Measurements from ENCODE around the gene RUNDC3A.

The RUNDC3A gene

DNA sequence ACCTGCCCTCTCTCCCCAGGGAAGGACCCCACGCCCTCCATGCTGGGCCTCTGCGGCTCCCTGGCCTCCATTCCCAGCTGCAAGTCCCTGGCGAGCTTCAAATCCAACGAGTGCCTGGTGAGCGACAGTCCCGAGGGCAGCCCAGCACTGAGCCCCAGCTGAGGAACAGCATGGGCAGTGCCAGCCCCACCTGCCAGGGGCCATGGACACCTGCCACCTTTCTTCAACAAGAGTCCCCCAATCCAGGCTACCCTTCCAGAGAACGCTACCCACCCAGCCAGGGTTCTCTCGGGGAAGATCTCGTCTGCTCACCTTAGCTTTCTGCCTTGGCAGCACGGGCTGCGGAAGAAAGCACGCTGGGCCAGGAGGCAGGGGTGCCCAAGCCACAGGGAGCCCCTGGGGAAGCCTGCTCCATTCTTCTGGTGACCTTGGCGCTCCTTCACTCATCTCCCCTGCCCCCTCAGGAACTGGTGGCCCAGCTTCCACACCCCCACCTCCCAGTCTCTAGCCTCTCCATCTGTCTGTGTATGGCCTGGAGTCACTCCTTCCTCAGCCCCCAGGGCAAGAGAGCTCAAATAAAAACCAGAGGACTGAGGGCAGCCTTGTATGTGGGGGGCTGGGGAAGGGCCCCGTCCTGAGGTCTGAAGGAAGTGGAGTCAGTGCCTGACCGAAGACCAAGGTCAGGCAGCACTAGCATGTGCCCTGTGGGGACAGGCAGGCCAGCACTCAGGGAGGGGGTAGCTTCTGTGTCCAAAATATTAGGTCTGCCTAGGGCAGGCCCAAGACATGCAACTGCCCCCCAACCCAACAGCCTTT is 9.9 kb downstream of the RUNDC3A start:
- no peak overlapping the region for H3K9ac ChIP-seq (ENCODE audit: low read depth in 1 of 2, low read length in 2 of 2)

DNA sequence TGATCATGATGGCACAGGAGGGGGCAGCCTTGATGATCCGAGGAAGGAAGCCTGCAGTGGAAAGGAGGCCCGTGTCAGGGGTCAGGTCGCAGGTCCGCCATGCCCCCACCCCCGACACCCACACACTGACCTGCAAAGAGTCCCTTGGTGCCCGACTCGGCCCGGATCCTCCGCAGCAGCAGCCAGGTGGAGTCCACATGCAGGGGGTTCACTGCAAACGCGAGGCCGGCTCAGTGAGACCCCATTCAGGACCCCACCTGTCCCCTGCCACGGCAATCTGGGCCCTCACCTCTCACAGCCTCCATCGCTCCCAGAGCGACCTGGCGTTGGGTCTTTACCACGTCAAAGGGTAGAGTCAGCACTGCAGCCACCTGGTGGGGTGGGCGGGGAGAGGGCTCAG is 11.7 kb downstream of the RUNDC3A start:
- H3K9ac ChIP-seq (ENCODE audit: low read depth in 1 of 2, low read length in 2 of 2), result no peak overlapping the region
- H3K27ac ChIP-seq (ENCODE audit: low read depth in 2 of 2, low read length in 2 of 2), result no peak overlapping the region
- H3K4me3 ChIP-seq (ENCODE audit: low read length in 2 of 2), result no peak overlapping the region
- H3K4me1 ChIP-seq (ENCODE audit: control insufficient read depth in 2 of 2, insufficient read depth in 2 of 2, low read length in 2 of 2), result peaks cover 8 to 10% of the 10 kb centered on the region in 2 donors
- H3K27me3 ChIP-seq (ENCODE audit: control insufficient read depth in 2 of 2, insufficient read depth in 2 of 2, low read length in 2 of 2), result peaks cover 11 to 25% of the 10 kb centered on the region in 2 donors
- no peaks in the 10 kb centered on the region for H3K9me3 ChIP-seq (ENCODE audit: control insufficient read depth in 2 of 2, low read length in 2 of 2)
- H3K36me3 ChIP-seq (ENCODE audit: control insufficient read depth in 2 of 2, insufficient read depth in 2 of 2, low read length in 2 of 2), result peaks cover 11 to 31% of the 10 kb centered on the region in 2 donors

More for the DNA sequence above, 9.9 kb downstream of the RUNDC3A start:
- Histone ChIP-seq H3K36me3 (ENCODE audit: control insufficient read depth in 2 of 2, insufficient read depth in 2 of 2, low read length in 2 of 2) (peaks cover 11 to 31% of the 10 kb centered on the region in 2 donors), H3K27me3 (ENCODE audit: control insufficient read depth in 2 of 2, insufficient read depth in 2 of 2, low read length in 2 of 2) (peaks cover 19 to 37% of the 10 kb centered on the region in 2 donors), H3K27ac (ENCODE audit: low read depth in 2 of 2, low read length in 2 of 2) (no peak overlapping the region), H3K9me3 (ENCODE audit: control insufficient read depth in 2 of 2, low read length in 2 of 2) (no peaks in the 10 kb centered on the region), H3K4me1 (ENCODE audit: control insufficient read depth in 2 of 2, insufficient read depth in 2 of 2, low read length in 2 of 2) (no peaks in the 10 kb centered on the region), H3K4me3 (ENCODE audit: low read length in 2 of 2) (no peak overlapping the region)

DNA sequence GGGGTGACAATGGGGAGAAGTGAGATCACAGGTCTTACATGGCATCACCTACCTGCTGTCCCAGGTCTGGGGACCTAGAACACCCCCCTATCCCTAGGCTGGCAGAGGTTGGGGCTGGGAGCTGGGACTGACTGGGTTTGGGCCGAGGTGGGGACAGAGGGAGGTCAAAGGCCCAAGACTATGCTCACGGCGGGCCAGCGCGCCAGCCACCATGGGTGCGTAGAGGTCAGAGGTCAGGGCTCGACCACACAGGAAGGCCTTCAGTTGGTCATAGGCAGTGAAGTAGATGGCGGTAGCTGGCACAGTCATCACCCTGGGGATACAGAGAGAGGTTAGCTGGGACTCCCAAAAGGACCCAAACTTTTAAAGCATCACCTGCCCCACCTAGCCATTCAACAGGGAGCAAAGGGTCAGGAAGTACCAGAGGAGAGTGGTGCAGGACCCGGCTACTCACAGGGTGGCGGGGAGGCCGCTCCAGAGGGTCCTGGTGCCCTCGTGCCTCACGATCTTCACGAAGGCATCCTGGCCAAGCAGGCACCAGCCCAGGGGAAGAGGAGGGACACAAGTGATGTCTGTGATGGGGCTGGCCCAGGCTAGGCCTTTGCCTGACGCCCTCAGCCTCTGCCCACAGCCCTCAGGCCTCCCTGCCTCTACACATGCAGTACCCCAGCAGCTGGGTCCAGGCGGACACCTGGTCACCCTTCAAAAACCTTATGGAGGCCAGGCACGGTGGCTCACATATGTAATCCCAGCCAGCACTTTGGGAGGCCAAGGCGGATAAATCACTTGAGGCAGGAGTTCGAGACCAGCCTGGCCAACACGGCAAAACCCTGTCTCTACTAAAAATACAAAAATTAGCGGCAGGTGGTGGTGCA is 13.1 kb downstream of the RUNDC3A start:
- Histone ChIP-seq H3K27ac (ENCODE audit: low read depth in 2 of 2, low read length in 2 of 2) (no peak overlapping the region), H3K4me3 (ENCODE audit: low read length in 2 of 2) (no peak overlapping the region), H3K4me1 (ENCODE audit: control insufficient read depth in 2 of 2, insufficient read depth in 2 of 2, low read length in 2 of 2) (peaks cover 8 to 13% of the 10 kb centered on the region in 2 donors), H3K9ac (ENCODE audit: low read depth in 1 of 2, low read length in 2 of 2) (no peak overlapping the region), H3K36me3 (ENCODE audit: control insufficient read depth in 2 of 2, insufficient read depth in 2 of 2, low read length in 2 of 2) (peaks cover 11 to 31% of the 10 kb centered on the region in 2 donors), H3K27me3 (ENCODE audit: control insufficient read depth in 2 of 2, insufficient read depth in 2 of 2, low read length in 2 of 2) (peaks cover under 1 to 14% of the 10 kb centered on the region in 2 donors), H3K9me3 (ENCODE audit: control insufficient read depth in 2 of 2, low read length in 2 of 2) (no peaks in the 10 kb centered on the region)

DNA sequence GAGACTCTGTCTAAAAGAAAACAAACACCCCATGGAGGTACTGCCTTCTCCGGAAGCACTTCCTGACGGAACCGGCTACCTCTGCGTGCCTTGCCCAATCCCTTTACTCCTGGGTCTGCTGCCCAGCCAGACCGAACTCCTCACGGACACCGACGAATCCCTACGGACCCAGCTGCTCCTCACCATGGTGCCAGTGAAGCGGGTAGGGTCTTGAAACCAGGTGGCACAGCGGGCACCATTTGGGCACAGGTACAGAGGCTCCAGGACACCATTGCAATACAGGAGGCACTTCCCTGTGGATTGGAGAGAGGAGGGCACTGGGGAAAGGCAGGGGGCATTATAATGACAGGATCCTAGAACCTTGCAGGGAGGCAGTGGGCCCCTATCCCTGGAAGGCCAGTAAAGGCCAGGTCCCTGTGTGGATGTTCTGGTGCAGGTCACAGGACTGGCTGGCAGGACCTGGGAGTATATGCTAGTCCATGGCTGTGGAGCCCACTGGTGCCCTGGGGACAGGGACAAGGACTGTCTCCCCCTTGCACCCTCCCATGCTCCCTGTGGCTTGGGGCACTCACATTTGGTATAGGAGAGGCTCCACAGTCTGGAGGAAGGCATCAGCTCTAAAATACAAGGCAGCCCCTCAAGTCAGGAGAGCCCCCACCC is 14.0 kb downstream of the RUNDC3A start:
- Histone ChIP-seq H3K4me3 (ENCODE audit: low read length in 2 of 2) (no peak overlapping the region), H3K27ac (ENCODE audit: low read depth in 2 of 2, low read length in 2 of 2) (no peak overlapping the region), H3K4me1 (ENCODE audit: control insufficient read depth in 2 of 2, insufficient read depth in 2 of 2, low read length in 2 of 2) (peaks cover 8 to 13% of the 10 kb centered on the region in 2 donors), H3K36me3 (ENCODE audit: control insufficient read depth in 2 of 2, insufficient read depth in 2 of 2, low read length in 2 of 2) (peaks cover 11 to 31% of the 10 kb centered on the region in 2 donors), H3K9ac (ENCODE audit: low read depth in 1 of 2, low read length in 2 of 2) (no peak overlapping the region), H3K27me3 (ENCODE audit: control insufficient read depth in 2 of 2, insufficient read depth in 2 of 2, low read length in 2 of 2) (peaks cover 0 to 5% of the 10 kb centered on the region in 2 donors), H3K9me3 (ENCODE audit: control insufficient read depth in 2 of 2, low read length in 2 of 2) (no peaks in the 10 kb centered on the region)

DNA sequence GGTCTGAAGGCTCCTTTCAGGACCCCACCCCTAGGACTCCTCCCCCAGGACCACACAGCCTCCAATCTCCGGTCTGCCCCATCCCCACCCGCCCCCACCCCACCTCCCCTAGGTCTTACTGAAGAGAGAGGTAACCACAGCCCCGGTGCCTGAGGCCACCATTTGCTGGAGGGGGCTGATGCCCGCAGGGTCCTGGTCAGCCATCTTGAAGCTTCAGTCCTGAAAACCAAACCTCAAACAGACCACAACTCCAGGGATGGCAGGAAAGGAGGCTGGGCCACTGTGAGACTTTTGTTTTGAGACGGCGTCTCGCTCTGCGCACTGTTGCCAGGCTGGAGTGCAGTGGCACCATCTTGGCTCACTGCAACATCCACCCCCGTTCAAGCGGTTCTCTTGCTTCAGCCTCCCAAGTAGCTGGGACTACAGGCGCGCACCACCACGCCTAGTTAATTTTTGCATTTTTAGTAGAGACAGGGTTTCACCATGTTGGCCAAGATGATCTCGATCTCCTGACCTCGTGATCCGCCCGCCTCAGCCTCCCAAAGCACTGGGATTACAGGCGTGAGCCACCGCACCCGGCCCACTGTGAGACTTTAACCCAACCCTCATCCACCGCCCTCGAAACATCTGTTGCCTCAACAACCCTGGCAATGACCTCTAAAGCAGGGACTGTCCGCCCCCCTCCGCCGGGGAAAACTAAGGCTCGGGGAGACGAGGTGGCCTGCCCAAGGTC is 15.1 kb downstream of the RUNDC3A start:
- Histone ChIP-seq H3K9me3 (ENCODE audit: control insufficient read depth in 2 of 2, low read length in 2 of 2) (no peaks in the 10 kb centered on the region), H3K27me3 (ENCODE audit: control insufficient read depth in 2 of 2, insufficient read depth in 2 of 2, low read length in 2 of 2) (no peaks in the 10 kb centered on the region), H3K4me1 (ENCODE audit: control insufficient read depth in 2 of 2, insufficient read depth in 2 of 2, low read length in 2 of 2) (peaks cover 8 to 13% of the 10 kb centered on the region in 2 donors), H3K36me3 (ENCODE audit: control insufficient read depth in 2 of 2, insufficient read depth in 2 of 2, low read length in 2 of 2) (peaks cover 11 to 31% of the 10 kb centered on the region in 2 donors), H3K9ac (ENCODE audit: low read depth in 1 of 2, low read length in 2 of 2) (peak overlapping the region; percentile 90), H3K27ac (ENCODE audit: low read depth in 2 of 2, low read length in 2 of 2) (peak overlapping the region; percentile 94 to 97), H3K4me3 (ENCODE audit: low read length in 2 of 2) (peak overlapping the region; percentile 73 to 84)

DNA sequence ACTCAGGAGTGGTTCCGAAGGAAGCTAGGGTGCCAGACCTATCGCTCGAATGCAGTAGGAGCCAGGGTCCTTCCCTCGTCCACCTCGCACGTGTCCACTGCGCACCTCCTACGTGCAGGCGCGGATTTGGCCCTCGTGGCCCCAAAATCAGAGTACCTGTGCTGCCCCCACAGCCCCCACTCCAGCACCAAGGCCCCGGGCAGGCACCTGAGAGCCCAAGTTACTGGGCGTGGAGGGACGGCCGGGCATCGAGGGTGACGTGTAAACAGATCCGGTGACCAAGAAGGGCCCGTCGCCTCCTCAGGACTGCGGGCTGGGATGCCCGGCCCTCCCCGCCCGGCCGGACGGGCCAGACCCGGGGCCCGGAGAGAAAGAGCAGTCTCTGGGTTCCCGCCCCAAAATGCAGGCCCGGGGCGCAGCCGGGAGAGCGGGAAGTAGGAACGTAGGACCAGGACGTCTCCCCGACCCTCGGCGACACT is 15.7 kb downstream of the RUNDC3A start:
- peak overlapping the region; percentile 90 for H3K9ac ChIP-seq (ENCODE audit: low read depth in 1 of 2, low read length in 2 of 2)
- H3K27ac ChIP-seq (ENCODE audit: low read depth in 2 of 2, low read length in 2 of 2), result peak overlapping the region; percentile 94 to 97

DNA sequence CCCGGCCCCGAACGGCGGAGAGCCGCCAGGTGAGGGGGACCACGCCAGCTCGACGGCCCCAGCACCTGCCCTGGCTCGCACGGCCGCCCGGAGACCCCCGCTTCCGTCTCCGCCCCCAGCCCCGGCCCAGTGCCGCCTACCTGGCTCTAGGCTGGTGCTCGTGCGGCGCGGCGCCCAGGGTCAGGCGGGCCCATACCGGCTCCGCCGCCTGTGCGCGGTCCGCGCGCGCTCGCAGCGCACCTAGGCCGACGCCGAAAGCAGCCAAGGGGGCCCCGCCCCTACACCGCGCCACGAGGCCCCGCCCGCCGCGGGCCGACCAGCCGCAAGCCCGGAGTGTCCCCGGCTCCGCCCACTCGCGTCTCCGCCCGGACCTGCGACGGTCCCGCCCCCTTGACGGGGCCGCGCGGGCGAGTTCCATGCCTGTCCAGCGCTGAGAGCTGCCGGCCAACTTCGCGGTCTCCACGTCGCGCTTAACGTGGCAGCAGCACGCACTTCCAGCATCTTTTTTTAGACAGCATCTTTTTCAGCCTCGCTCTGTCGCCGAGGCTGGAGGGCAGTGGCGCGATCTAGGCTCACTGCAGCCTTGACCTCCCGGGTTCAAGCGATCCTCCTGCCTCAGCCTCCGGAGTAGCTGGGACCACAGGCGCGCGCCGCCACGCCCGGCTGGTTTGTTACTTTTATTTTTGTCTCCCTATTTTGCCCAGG is 16.3 kb downstream of the RUNDC3A start, which contains the start of gene SLC25A39:
Gene SLC25A39, minus strand, starts transcription at position 253 of the 705 bp plus-strand sequence. CDS start 1,261 bp downstream, outside the sequence.
- no peaks in the 10 kb centered on the region for H3K27me3 ChIP-seq (ENCODE audit: control insufficient read depth in 2 of 2, insufficient read depth in 2 of 2, low read length in 2 of 2)
- H3K9me3 ChIP-seq (ENCODE audit: control insufficient read depth in 2 of 2, low read length in 2 of 2), result no peaks in the 10 kb centered on the region
- H3K36me3 ChIP-seq (ENCODE audit: control insufficient read depth in 2 of 2, insufficient read depth in 2 of 2, low read length in 2 of 2), result peaks cover 9 to 26% of the 10 kb centered on the region in 2 donors
- H3K4me1 ChIP-seq (ENCODE audit: control insufficient read depth in 2 of 2, insufficient read depth in 2 of 2, low read length in 2 of 2), result peaks cover 8 to 13% of the 10 kb centered on the region in 2 donors
- H3K9ac ChIP-seq (ENCODE audit: low read depth in 1 of 2, low read length in 2 of 2), result peak within 1 kb of the TSS; percentile 90 to 92
- H3K4me3 ChIP-seq (ENCODE audit: low read length in 2 of 2), result peak within 1 kb of the TSS; percentile 79 to 84
- peak within 1 kb of the TSS; percentile 94 to 97 for H3K27ac ChIP-seq (ENCODE audit: low read depth in 2 of 2, low read length in 2 of 2)

More for the DNA sequence above, 15.7 kb downstream of the RUNDC3A start:
- Histone ChIP-seq H3K4me3 (ENCODE audit: low read length in 2 of 2) (peak overlapping the region; percentile 73 to 84), H3K9me3 (ENCODE audit: control insufficient read depth in 2 of 2, low read length in 2 of 2) (no peaks in the 10 kb centered on the region), H3K27me3 (ENCODE audit: control insufficient read depth in 2 of 2, insufficient read depth in 2 of 2, low read length in 2 of 2) (no peaks in the 10 kb centered on the region), H3K36me3 (ENCODE audit: control insufficient read depth in 2 of 2, insufficient read depth in 2 of 2, low read length in 2 of 2) (peaks cover 11 to 31% of the 10 kb centered on the region in 2 donors), H3K4me1 (ENCODE audit: control insufficient read depth in 2 of 2, insufficient read depth in 2 of 2, low read length in 2 of 2) (peaks cover 8 to 13% of the 10 kb centered on the region in 2 donors)

DNA sequence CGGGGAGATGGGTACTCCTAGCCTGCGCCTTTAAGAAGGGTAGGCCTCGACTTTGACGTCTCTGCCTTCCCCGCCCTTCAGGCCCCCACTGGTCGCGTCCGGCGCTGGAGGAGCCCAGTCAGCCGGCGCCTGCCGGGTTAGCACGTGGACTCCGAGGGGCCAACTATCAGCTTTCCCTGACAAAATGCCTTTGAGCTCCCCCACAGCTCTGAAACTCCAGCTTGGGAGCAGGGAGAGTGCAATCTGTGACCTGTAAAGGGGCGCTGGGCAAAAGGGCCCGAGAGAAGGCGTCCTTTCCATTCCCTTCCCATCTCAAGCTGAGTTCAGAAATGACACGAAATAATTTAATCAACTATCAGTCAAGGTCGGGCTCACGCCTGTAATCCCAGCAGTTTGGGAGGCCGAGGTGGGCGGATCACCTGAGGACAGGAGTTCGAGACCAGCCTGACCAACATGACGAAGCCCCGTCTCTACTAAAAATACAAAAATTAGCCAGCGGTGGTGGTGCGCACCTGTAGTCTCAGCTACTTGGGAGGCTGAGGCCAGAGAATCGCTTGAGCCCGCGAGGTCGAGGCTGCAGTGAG is 18.6 kb downstream of the RUNDC3A start:
- H3K27ac ChIP-seq (ENCODE audit: low read depth in 2 of 2, low read length in 2 of 2), result peak overlapping the region; percentile 27 to 32
- peak overlapping the region; percentile 47 for H3K9ac ChIP-seq (ENCODE audit: low read depth in 1 of 2, low read length in 2 of 2)
- peak overlapping the region; percentile 59 to 63 for H3K4me3 ChIP-seq (ENCODE audit: low read length in 2 of 2)
- H3K27me3 ChIP-seq (ENCODE audit: control insufficient read depth in 2 of 2, insufficient read depth in 2 of 2, low read length in 2 of 2), result no peaks in the 10 kb centered on the region
- no peaks in the 10 kb centered on the region for H3K9me3 ChIP-seq (ENCODE audit: control insufficient read depth in 2 of 2, low read length in 2 of 2)
- H3K4me1 ChIP-seq (ENCODE audit: control insufficient read depth in 2 of 2, insufficient read depth in 2 of 2, low read length in 2 of 2), result peaks cover 8 to 13% of the 10 kb centered on the region in 2 donors
- H3K36me3 ChIP-seq (ENCODE audit: control insufficient read depth in 2 of 2, insufficient read depth in 2 of 2, low read length in 2 of 2), result peaks cover 0 to 5% of the 10 kb centered on the region in 2 donors
